ENCODE data around the gene PDE11A.

DNA sequence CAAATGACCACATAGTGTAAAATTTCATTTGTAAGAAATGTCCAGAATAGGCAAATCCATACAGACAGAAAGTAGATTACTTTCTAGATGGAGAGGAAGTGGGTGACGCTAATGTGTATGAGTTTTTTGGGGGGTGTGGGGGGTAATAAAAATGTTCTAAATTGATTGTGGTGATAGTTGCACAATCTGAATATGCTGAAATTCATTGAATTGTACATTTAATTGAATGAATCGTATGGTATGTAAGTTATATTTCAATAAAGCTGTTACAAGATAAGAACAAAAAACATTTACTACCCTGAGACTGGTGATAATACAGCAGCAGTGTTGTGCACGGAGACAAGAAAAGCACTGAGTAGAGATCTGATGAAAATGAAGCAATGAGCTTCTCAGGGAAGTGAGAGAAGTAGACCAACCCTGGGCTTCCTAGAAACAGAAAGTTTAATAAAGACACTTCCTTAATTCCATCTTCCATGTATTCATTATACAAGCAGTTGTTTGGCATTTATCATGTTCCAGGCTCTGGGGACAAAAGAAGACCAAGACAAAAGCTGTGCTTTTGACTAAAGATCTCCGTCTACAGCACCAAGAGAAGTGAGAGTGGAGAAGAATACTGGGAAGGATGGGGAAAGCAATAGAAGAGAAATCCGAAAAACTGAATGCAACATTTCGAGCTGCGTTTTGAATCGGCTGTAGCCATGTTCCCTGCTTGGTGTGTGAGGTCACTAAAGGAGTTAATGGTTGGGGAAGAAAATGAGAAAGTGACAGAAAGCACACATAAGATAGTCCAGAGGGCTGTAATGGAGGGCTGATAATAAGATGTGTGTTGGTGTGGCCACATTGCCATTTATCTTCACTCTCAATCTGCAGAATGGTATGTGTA is 1.8 kb upstream of the PDE11A start:
- TF ChIP-seq CTCF (IDR thresholded peaks at IDR 0.05) = no peak
- no peak for TF ChIP-seq POLR2A (IDR thresholded peaks at IDR 0.05)

All from adrenal gland (tissue), 5 donors.